H1 (cell line): Measurements from ENCODE around the gene SMIM20. TPM values are rescaled to one million over a fixed set of nuclear protein-coding genes. Genes with fewer than 3 reads are reported as not detected.

Experiments used
- CHD2 ChIP-seq: IDR thresholded peaks from 2 replicates; pipeline ENCODE4 v1.6.1; 2012; ENCODE audit warnings: low read length, improper control_type of control experiment
- CHD7 ChIP-seq: fragments of 300-600 bp; sonication (generic); IDR thresholded peaks from 2 replicates; pipeline ENCODE4 v1.7.1; 2012; ENCODE audit warnings: low read length, moderate library complexity, mild to moderate bottlenecking, inconsistent platforms; ENCODE audit not compliant: insufficient replicate concordance
- CTBP2 ChIP-seq: IDR thresholded peaks from 2 replicates; pipeline ENCODE4 v1.7.0; 2011; ENCODE audit warnings: borderline replicate concordance, mild to moderate bottlenecking, moderate library complexity, mixed read lengths, low read length; ENCODE audit not compliant: insufficient read depth, insufficient read length
- FOSL1 ChIP-seq: IDR thresholded peaks from 2 replicates; pipeline ENCODE4 v1.6.1; 2011; ENCODE audit warnings: mild to moderate bottlenecking, low read depth, low read length, moderate library complexity; ENCODE audit not compliant: insufficient read depth
- GTF2F1 ChIP-seq: IDR thresholded peaks from 2 replicates; pipeline ENCODE4 v1.6.1; 2012; ENCODE audit warnings: low read depth, low read length, improper control_type of control experiment, borderline replicate concordance
- JUN ChIP-seq: IDR thresholded peaks from 2 replicates; pipeline ENCODE4 v1.6.1; 2011; ENCODE audit warnings: low read depth, mild to moderate bottlenecking, improper control_type of control experiment, low read length
- JUND ChIP-seq: IDR thresholded peaks from 2 replicates; pipeline ENCODE4 v1.6.1; 2011; ENCODE audit warnings: mild to moderate bottlenecking, improper control_type of control experiment, low read length
- POLR2A ChIP-seq, 2 experiments: IDR thresholded peaks; 1 replicate in 1 of 2; 2 replicates in 1 of 2; pipeline ENCODE4 v1.6.1; 2011; ENCODE audit warnings: low read depth in 2 of 2, low read length in 2 of 2, mild to moderate bottlenecking in 2 of 2; ENCODE audit errors: control extremely low read depth in 1 of 2
- SIN3A ChIP-seq, 2 experiments: IDR thresholded peaks in 1 of 2; conservative IDR thresholded peaks in 1 of 2; 2 replicates each; pipeline ENCODE4 v1.6.1; 2011 to 2012; ENCODE audit warnings: low read length in 2 of 2, improper control_type of control experiment in 1 of 2, low read depth in 1 of 2, mild to moderate bottlenecking in 1 of 2
- SIRT6 ChIP-seq: IDR thresholded peaks from one replicate; pipeline ENCODE4 v1.7.1; 2012; ENCODE audit warnings: low read length, inconsistent platforms
- SUZ12 ChIP-seq: fragments of 200-600 bp; sonication (generic); IDR thresholded peaks from 2 replicates; pipeline ENCODE4 v1.6.1; 2012; ENCODE audit warnings: mild to moderate bottlenecking, inconsistent platforms, low read length, moderate library complexity, mixed read lengths
- ZNF274 ChIP-seq: IDR thresholded peaks from 2 replicates; pipeline ENCODE4 v1.7.0; 2012; ENCODE audit warnings: low read length, borderline replicate concordance; ENCODE audit errors: extremely low read depth
- polyA plus RNA-seq, 7 experiments: library from polyadenylated mRNA; depleted of rRNA in 3 of 7; stranded (reverse) in 5 of 7; unstranded in 2 of 7; fragments of >200 nt in 5 of 7; fragments of 200-250 nt in 2 of 7; gene quantifications; 1 replicate in 5 of 7; 2 replicates in 1 of 7; 4 replicates in 1 of 7; pipeline versions ENCODE4 v1.2.1 to v1.2.3, GENCODE V29; 2011 to 2013; ENCODE audit warnings: missing spikeins in 2 of 7, mixed read lengths in 2 of 7
- total RNA-seq: library from RNA; stranded (reverse); fragmentation: NEBNext Ultra II Directional; extraction: Animal tissue kit (Norgen Biotek cat#: 25700); gene quantifications from 2 replicates; pipeline ENCODE4 v1.2.1, GENCODE V29; 2021

The SMIM20 gene
- total and polyA plus RNA-seq, 2 of the 8 experiments (the other 6 are each of a cell fraction or from before 2014, with no cell fraction given), result 21.9 to 36.9 TPM

- no peak for TF ChIP-seq POLR2A (IDR thresholded peaks at IDR 0.05; ENCODE audit: control extremely low read depth in 1 of 2, low read depth in 2 of 2, low read length in 2 of 2)
- no peak for TF ChIP-seq CHD7
- TF ChIP-seq JUND, result no peak
- TF ChIP-seq GTF2F1, result no peak
- no peak for TF ChIP-seq ZNF274
- no peak for TF ChIP-seq SUZ12
- no peak for TF ChIP-seq SIN3A (conservative IDR thresholded peaks at IDR 0.05 in 1 of 2, IDR thresholded peaks at IDR 0.05 in 1 of 2; ENCODE audit: low read depth in 1 of 2, low read length in 2 of 2)
- TF ChIP-seq SIRT6, result no peak
- no peak for TF ChIP-seq JUN
- TF ChIP-seq FOSL1, result no peak
- no peak for TF ChIP-seq CTBP2
- TF ChIP-seq CHD2, result no peak
Observed at GRCh38 chr4:25956260-25956659, 42.2 kb downstream of the SMIM20 start (continued).
